HL-60/S4 (cell line): ENCODE data around the gene ABTB2.

Source experiments
- in situ Hi-C: fragments of 300-500 bp; cut with MboI; formaldehyde crosslinking; loops from 2 replicates; pipeline ENCODE4 v1.14.3; 2022; ENCODE audit warnings: low sequenced_read_pairs

ABTB2 gene

DNA sequence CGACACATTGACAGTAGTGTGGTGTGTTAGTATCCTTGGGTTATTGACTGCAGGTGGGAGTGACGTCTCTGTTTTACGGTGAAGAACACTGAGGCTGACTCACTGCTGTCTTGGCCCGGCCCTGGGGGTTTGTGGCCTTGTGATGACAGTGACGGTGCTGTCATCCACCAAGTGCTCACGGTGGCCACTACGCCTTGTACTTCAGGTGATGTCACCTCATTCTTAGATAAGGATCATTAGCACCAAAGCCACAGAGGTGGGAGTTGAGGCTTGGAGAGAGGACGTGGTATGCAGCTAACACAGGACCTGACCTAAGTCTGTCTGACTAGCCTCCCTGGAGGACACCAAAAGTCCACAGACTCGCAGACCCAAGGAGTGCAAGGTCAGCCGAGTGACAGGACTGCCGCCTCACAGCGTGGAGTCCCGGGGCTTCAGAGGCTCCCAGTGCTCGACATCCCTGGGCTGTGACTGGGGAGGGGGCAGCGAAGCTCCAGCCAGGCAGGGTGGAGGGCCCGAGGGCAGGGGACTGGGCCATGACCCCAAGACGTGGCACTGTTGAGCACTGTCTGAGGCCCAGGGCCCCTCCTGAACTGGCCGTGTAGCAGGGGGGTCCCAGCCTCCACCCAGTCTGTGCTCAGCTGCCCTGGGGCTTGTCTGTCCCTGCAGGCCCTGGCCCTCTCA, 195.9 kb downstream of the ABTB2 start:
- in situ Hi-C loops, result loop anchor here (25.0 kb wide), 1 partner anchor 325 kb away; no protein-coding TSS in a partner anchor

GRCh38 chr11:34161361-34161760, 196.4 kb downstream of the ABTB2 start:
- in situ Hi-C loops, result loop anchor here (25.0 kb wide), 1 partner anchor 324 kb away; no protein-coding TSS in a partner anchor

- in situ Hi-C loops, result loop anchor here (25.0 kb wide), 1 partner anchor 323 kb away; no protein-coding TSS in a partner anchor
These were observed 197.0 kb downstream of the ABTB2 start for GRCh38 chr11:34160791-34161190.

DNA sequence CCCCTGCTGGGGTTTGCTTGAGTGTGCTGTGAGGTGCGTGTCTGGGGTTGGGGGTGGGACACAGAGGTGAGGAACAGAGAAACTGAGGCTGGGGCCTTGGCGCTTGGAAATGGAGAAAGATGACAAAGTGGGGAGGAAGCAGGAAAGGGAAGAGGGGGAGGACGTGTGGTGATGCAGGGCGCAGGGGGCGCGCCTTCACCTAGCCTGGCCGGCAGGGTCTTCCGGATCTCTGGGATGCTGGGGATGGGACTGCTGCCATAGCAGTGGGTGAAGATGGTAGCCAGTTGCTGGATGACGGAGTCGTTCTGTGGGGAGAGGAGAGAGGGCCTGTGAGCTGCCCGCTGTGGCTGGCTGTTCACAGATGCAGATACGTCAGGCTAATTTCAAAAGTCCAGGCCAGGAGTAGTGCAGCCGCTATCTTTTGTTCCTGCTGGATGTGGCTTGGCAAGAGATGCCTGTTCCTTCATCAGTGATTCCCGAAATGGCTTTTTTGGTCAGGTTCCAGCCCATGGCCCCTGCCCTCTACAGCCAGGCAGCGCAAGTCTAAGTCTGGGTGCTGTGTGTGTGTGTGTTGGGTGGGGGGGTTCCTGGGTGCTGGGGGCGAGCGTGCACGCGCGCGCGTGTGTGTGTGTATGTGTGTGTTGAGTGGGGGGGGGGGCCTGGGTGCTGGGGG, 197.6 kb downstream of the ABTB2 start:
- in situ Hi-C loops, result loop anchor here (25.0 kb wide), 1 partner anchor 323 kb away; no protein-coding TSS in a partner anchor

DNA sequence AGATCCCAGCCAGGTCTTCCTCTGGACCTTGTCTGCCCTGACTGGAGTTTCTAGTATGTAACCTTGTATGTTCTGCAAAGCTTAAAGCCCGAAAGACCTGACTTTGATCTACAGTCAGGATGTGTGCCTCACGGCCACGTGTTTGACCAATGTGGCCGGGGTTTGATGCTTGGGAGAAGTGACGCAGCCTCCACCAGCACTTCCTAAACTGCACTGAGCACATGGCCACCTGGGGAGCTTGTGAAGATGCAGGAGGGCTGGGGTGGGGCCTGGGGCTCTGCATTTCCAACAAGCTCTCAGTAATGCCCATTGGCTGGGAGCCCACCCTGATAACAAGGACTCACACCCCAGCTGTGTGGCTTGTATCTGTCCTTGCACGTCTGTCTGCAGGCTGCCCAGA, 199.1 kb downstream of the ABTB2 start:
- in situ Hi-C loops, result loop anchor here (10.0 to 25.0 kb wide), 2 partner anchors 321 to 326 kb away; no protein-coding TSS in a partner anchor

- in situ Hi-C loops, result loop anchor here (10.0 to 25.0 kb wide), 2 partner anchors 320 to 328 kb away; no protein-coding TSS in a partner anchor
These were observed 200.6 kb downstream of the ABTB2 start for GRCh38 chr11:34157163-34157562.

DNA sequence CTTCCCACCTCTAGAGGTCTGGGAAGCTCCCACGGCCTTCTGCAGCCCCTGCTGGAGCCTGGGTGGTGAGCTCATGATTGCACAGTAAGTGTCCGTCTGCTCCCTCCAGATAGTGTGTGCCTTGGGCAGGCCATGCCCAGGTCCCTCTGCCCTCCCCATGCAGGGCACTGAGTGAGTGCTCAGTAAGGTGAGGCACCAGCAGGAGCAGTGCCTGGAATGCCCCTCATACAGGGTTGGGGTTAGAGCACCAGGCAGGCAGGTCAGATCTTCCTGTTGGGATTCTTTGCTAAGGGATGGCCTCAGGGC, 202.1 kb downstream of the ABTB2 start:
- in situ Hi-C loops, result loop anchor here (10.0 to 25.0 kb wide), 2 partner anchors 318 to 329 kb away; no protein-coding TSS in a partner anchor

DNA sequence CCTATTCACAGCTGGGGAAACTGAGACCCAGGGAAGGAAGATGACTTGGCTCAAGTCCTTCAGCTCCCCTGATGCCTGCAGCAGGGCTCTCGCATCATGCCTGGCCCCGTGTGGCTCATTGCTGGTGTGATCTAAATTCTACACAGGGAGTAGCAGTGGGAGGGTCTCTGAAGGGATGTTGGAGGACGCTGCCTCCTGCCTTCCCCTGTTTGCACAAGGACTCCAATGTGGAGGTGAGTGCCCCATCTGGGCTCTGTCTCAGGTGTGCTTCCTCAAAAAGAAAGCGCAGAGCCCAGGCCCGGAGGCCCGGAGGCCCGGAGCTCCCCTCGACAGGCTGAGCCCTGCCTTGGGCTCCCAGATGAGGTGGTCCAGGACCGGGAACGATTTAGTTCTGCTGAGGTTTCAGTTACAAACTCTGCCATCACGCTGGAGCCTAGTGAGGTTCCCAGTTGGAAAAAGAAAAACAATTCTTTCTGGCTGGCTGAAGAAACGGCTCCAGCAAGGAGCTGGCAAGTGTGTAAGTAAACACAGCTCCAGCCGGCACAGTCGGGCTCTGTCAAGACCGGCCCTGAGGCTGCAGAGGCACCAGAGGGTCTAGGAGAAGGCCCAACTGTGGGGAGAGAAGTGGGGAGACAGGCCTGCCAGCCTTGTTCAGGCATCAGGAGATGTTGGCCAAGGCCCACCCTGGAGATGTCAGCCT, 202.6 kb downstream of the ABTB2 start:
- in situ Hi-C loops, result loop anchor here (10.0 to 25.0 kb wide), 2 partner anchors 318 to 330 kb away; no protein-coding TSS in a partner anchor

- in situ Hi-C loops, result loop anchor here (10.0 to 25.0 kb wide), 2 partner anchors 317 to 331 kb away; no protein-coding TSS in a partner anchor
These were observed 203.5 kb downstream of the ABTB2 start for GRCh38 chr11:34154059-34154875.

DNA sequence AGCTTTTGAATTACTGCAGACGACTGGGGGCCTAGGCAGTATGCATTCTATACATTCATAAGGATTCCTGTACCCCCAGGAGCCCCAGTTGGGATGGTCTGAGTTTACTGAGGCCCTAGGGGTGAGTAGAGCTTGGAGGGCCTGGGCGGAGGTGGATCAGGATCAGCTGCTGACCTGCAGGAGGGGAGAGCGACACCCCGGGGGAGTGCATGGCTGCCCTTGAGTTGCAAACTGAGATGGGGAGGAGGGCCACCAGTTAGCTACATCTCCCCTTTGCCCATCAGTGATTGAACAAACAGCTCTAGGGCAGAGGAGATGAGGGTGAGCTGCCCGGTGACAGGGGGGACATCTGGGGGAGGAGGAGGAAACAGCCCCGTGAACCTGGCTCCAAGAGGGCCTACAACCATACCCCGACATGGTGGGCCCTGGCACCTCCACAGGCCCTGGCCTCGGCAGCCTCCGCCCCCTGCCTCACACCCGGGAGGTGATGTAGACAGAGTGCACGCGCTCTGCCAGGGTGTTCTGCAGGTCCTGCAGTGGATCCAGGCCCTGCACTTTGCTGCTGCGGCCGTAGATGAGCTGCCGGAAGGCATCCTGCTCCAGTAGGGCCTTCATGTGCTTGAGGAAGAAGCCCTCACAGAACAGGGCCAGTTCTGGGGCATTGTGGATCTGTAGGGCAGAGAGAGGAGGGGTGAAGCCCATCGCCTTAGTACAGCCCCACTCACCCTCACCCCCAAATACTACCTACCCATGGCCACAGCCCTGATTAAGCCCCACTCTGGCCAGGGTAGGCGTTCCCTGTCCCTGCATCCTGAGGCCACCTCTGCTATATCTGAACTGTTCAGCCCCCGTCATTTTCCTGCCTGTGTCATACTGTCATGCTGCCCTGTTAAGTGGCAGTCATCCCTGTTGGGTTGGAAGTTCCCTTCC, 205.6 kb downstream of the ABTB2 start:
- in situ Hi-C loops, result loop anchor here (10.0 to 25.0 kb wide), 2 partner anchors 315 to 333 kb away; no protein-coding TSS in a partner anchor

GRCh38 chr11:34151166-34151565, 206.6 kb downstream of the ABTB2 start:
- in situ Hi-C loops, result loop anchor here (10.0 to 25.0 kb wide), 2 partner anchors 314 to 334 kb away; no protein-coding TSS in a partner anchor

GRCh38 chr11:34150494-34151151, 207.2 kb downstream of the ABTB2 start:
- in situ Hi-C loops, result loop anchor here (10.0 to 25.0 kb wide), 2 partner anchors 313 to 334 kb away; no protein-coding TSS in a partner anchor

- in situ Hi-C loops, result loop anchor here (10.0 to 25.0 kb wide), 2 partner anchors 312 to 335 kb away; no protein-coding TSS in a partner anchor
These were observed 208.0 kb downstream of the ABTB2 start for GRCh38 chr11:34149786-34150185.

DNA sequence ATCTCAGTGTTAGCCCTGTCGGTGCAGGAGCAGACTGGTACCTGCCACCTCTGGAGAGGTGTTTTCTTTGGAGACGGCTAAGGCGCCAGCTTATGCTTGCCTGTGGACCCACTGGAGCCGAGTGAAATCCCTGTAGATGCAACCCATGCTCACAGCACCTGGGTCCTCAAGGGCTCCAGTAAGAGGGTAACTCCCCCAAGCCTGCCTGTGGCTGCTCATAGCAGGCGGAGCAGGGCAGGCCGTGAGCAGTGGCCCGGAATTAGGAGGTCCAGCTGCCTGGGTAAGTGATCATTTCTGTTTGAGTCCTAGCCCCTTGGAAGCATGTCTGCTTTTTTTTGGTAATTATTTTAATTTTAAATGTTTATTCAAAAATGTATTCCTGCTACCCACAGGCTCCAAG, 208.5 kb downstream of the ABTB2 start:
- in situ Hi-C loops, result no loop called here

GRCh38 chr11:34148504-34149165, 209.2 kb downstream of the ABTB2 start:
- in situ Hi-C loops, result no loop called here

DNA sequence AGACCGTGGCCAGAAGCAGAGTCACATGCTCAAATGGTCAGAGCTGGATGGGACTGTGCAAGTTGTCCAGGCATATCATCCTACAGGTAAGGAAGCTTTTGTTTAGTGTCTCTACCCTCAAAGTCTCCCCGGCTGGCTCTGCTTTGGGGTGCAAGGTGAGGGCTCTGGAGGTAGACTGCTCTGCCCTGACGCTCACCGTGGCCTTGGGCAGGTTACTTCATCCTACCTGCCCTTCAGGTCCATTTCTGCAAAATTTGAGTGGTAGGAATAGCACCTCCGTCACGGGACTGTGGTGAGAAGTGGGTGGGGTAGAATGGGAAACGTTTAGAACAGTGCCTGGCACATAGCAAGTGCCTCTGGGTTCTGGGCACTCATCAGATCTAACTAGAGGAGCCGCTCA, 210.2 kb downstream of the ABTB2 start:
- in situ Hi-C loops, result no loop called here

- in situ Hi-C loops, result no loop called here
These were observed 210.9 kb downstream of the ABTB2 start for GRCh38 chr11:34146866-34147265.

- in situ Hi-C loops, result no loop called here
These were observed 211.4 kb downstream of the ABTB2 start for GRCh38 chr11:34146411-34146810.
